Stimulated activated CD4-positive, alpha-beta T cell treated with anti-CD3 and anti-CD28 coated beads, Interleukin-4, amount 100 ng/mL, for 4 hours (primary cell): ENCODE results near the gene HMGCL.

Experiments
- DNase-seq, 2 experiments: peaks; one replicate each; pipeline ENCODE4 v3.0.0-alpha.2; 2020

Gene HMGCL

DNA sequence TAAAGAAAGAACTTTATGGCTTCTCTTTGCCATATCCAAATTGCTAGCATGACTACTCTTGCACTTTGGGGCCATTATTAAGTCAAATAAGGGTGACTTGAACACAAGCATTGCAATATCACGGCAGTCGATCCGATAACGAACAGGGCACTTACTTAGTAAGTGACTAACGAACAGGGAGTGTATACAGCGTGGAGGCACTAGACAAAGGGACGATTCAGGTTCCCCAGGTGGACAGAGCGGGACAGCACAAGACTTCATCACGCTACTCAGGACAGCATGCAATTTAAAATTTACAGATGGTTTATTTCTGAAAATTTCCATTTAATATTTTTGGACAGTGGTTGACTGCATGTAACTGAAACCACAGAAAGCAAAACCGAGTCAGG lies 52.4 kb downstream of the HMGCL start:
- DNase-seq = no peak

- DNase-seq = peak; percentile 79 to 82
Measured at GRCh38 chr1:23772049-23772853, 53.0 kb downstream of the HMGCL start.

DNA sequence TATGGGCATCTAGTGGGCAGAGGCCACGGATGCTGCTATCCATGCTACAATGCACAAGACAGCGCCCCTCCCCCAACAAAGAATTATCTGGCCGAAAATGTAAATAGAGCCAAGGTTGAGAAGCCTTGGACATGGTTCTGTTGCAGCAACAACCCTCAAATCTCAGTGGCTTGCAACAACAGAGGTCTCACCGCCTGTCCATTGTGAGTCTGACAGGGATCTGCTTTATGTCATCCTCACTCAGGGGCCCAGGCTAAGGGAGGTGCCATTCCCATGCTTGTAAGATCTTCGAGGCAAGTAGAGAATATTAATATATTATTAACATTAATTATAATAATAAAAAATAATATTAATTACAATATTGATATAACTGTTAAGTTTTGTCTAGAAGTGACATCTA lies 56.5 kb downstream of the HMGCL start:
- DNase-seq = no peak

GRCh38 chr1:23763041-23763577 lies 62.1 kb downstream of the HMGCL start:
- DNase-seq = no peak

DNA sequence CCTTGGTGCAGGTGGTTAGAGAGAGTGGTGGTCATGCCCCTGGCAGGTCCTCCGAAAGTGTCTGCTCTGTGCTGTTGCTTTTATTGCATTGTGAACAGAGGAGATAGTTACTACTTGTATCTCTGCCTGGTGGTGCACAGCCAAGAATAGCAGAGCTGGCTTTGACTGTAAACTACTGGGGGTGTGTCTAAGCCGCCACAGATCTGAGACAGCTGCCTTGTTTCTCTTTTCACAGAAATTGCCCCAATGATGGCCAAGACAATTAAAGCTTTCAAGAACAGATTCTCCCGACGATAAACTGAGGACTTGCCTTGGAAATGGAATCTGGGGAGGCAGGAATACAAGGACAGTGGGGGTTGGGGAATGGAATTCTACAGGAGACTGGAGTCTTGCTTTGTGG lies 66.0 kb downstream of the HMGCL start:
- no peak for DNase-seq

GRCh38 chr1:23757812-23758211 lies 67.4 kb downstream of the HMGCL start:
- no peak for DNase-seq

DNA sequence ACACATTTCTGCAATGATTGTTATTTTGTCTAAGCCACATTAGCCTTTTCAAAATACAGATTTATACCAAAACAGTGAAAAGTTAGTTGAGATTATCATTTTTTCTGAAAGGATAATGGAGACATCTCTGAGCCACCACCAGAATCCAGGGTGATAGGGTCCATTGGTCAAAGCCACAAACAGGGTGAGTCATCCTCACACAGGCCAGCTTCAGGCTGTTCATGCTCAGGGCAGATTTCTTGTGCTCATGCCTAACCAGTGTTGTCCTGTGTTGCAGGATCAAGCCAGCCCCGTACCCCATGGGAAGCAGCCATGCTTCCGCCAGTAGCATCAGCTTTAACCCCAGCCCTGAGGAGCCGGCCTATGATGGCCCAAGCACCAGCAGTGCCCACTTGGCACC lies 68.6 kb downstream of the HMGCL start:
- DNase-seq = no peak

GRCh38 chr1:23752909-23753308 lies 72.3 kb downstream of the HMGCL start:
- no peak for DNase-seq
